ENCODE data around the gene MKLN1. TPM values are rescaled to one million over a fixed set of nuclear protein-coding genes. Genes with fewer than 3 reads are reported as not detected.

MKLN1 gene
- total and polyA plus RNA-seq, 10 of the 15 experiments (the other 5 are each of a cell fraction or from before 2014, with no cell fraction given), result 13.6 to 55.8 (median 29.3) TPM

DNA sequence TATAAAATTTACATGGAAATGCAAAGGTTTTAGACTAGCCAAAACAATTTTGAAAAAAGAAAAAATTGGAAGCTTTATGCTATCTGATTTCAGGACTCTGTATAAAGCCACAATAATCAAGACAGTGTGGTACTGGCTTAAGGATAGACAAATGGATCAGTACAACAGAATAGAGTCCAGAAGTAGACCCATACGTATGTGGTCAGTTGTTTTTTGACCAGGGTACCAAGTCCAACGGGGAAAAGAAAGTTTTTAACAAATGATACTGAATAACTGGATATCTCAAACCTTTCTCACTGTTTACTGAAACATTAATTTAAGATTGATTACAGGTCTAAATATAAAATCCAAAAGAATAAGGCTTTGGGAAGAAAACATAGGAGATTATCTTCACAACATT, 149.1 kb downstream of the MKLN1 start:
- H3K4me3 ChIP-seq, result no peak overlapping the region
- in situ Hi-C loops (cut with MboI), result no loop called here
- ChIA-PET POLR2A (no interaction called here), CTCF (interaction anchor here (0.5 kb wide), 1 partner anchor 1347 kb away, joined by 3 read pairs; no protein-coding TSS in a partner anchor), RAD21 (ENCODE audit: unreplicated experiment) (no interaction called here), SMC1A (ENCODE audit: uncharacterized antibody, unreplicated experiment) (no interaction called here)
- no peak overlapping the region for H2AFZ ChIP-seq (ENCODE audit: control insufficient read depth, low read depth, low read length)
- H3K36me3 ChIP-seq (ENCODE audit: control insufficient read depth in 2 of 2, insufficient read depth in 2 of 2, low read length in 1 of 2), result peaks cover 0 to 4% of the 10 kb centered on the region in 2 experiments; a peak in 1 of 4 replicates
- DNase-seq (ENCODE audit: low read depth, low spot score), result no peak
- no TSS peak for BruUV-seq (replicated peaks)
- no peak overlapping the region for H3K9ac ChIP-seq (ENCODE audit: control insufficient read depth, insufficient read depth, low read length)
- intact Hi-C loops (cut with micrococcal nuclease; ENCODE audit: unreplicated experiment), result no loop called here
- H4K20me1 ChIP-seq (ENCODE audit: control insufficient read depth, insufficient read depth), result no peaks in the 10 kb centered on the region
- WGBS (ENCODE audit: insufficient coverage, insufficient replicate concordance, low lambda C conversion rate, missing lambda C conversion rate), result 95% methylated on average over 2 of the region's 2 CpGs
- H3K4me2 ChIP-seq (ENCODE audit: control insufficient read depth, insufficient read depth), result no peak overlapping the region
- ATAC-seq, result no peak
- H3K27ac ChIP-seq (ENCODE audit: control insufficient read depth, insufficient read depth), result no peak overlapping the region
- H3K79me2 ChIP-seq (ENCODE audit: control insufficient read depth, insufficient read depth, low read length), result no peaks in the 10 kb centered on the region
- no peaks in the 10 kb centered on the region for H3K4me1 ChIP-seq (ENCODE audit: control insufficient read depth, insufficient read depth, low read length)
- H3K27me3 ChIP-seq (replicated peaks in 1 of 2; ENCODE audit: control insufficient read depth in 2 of 2, insufficient read depth in 2 of 2, low read length in 1 of 2), result no peaks in the 10 kb centered on the region
- FAIRE-seq, result no peak
- no peak for TF ChIP-seq POU2F2 (IDR thresholded peaks at IDR 0.05; ENCODE audit: borderline replicate concordance, low read depth, low read length)
- H3K9me3 ChIP-seq (replicated peaks; ENCODE audit: control insufficient read depth, insufficient read depth, low read length), result no peaks in the 10 kb centered on the region

DNA sequence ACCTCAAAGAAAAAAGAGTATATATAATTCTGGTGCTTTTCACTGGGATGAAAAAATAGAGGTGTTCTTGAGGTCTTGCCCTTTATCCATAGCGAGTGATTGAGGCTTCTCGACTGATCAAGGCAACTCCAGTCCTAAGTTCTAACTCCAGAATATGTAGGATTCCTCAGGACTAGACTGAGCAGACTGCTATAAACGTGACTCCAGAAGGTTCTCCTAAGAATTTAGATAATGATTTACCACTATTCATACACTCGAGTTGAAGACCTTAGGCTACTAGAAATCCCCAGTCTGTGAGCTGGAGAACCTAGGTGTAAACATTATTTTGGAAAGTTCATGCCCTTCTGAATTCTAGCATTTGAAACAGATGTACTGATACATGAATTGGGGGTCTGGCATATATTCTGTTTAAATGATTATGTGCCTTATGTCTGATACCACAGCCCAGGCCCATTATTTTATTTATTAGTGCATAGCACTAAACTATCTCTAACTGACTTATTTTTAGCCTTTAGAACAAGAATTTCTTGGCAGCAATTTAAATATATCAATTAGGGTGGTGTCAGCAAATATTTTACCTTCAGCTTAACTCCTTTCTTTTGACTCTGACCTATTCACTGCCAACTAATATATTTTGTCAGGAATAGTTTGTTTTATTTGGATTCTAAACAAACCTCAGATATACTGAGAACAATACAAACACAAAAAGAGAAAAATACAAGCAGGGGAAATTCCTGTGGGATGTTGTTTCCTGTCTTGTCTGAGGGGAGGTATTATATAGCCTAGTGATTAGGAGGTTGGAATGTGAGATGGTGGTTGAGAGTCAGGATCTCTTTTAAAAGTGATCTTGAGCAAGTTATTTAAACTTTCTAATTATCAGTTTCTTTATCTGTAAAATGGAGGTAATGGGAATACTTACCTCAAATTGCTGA, 153.0 kb downstream of the MKLN1 start:
- no peak for DNase-seq (ENCODE audit: low read depth, low spot score)
- Histone ChIP-seq H4K20me1 (ENCODE audit: control insufficient read depth, insufficient read depth) (no peaks in the 10 kb centered on the region), H3K9ac (ENCODE audit: control insufficient read depth, insufficient read depth, low read length) (no peak overlapping the region), H2AFZ (ENCODE audit: control insufficient read depth, low read depth, low read length) (no peak overlapping the region), H3K4me1 (ENCODE audit: control insufficient read depth, insufficient read depth, low read length) (peaks cover 18% of the 10 kb centered on the region), H3K4me2 (ENCODE audit: control insufficient read depth, insufficient read depth) (no peak overlapping the region), H3K27ac (ENCODE audit: control insufficient read depth, insufficient read depth) (no peak overlapping the region), H3K4me3 (no peak overlapping the region), H3K9me3 (replicated peaks; ENCODE audit: control insufficient read depth, insufficient read depth, low read length) (no peaks in the 10 kb centered on the region), H3K27me3 (replicated peaks in 1 of 2; ENCODE audit: control insufficient read depth in 2 of 2, insufficient read depth in 2 of 2, low read length in 1 of 2) (no peaks in the 10 kb centered on the region), H3K36me3 (ENCODE audit: control insufficient read depth in 2 of 2, insufficient read depth in 2 of 2, low read length in 1 of 2) (no peaks in the 10 kb centered on the region), H3K79me2 (ENCODE audit: control insufficient read depth, insufficient read depth, low read length) (no peaks in the 10 kb centered on the region)
- intact Hi-C loops (cut with micrococcal nuclease; ENCODE audit: unreplicated experiment) (no loop called here), in situ Hi-C loops (cut with MboI) (no loop called here)
- POLR2A ChIA-PET, result no interaction called here
- TF ChIP-seq CREM (IDR thresholded peaks at IDR 0.05; ENCODE audit: low read depth), result no peak
- no TSS peak for BruUV-seq (replicated peaks)
- SMC1A ChIA-PET (ENCODE audit: uncharacterized antibody, unreplicated experiment), result interaction anchor here (1.1 kb wide), 1 partner anchor 21 kb away, joined by 3 read pairs; no protein-coding TSS in a partner anchor
- 73% methylated on average over 4 of the region's 4 CpGs for WGBS (ENCODE audit: insufficient coverage, insufficient replicate concordance, low lambda C conversion rate, missing lambda C conversion rate)
- CTCF ChIA-PET, result interaction anchor here (0.6 kb wide), 1 partner anchor 10 kb away, joined by 3 read pairs; no protein-coding TSS in a partner anchor
- FAIRE-seq, result no peak
- RAD21 ChIA-PET (ENCODE audit: unreplicated experiment), result interaction anchor here (0.6 to 1.3 kb wide), 2 partner anchors 12 to 26 kb away, joined by 3 to 4 read pairs; no protein-coding TSS in a partner anchor
- ATAC-seq, result no peak

Data from GM12878 (cell line).